ENCODE measurements around the gene MBNL3. TPM values are rescaled to one million over a fixed set of nuclear protein-coding genes. Genes with fewer than 3 reads are reported as not detected.

MBNL3 gene
- polyA plus RNA-seq, 1 of the 3 experiments (the other 2 are of a cell fraction) = 0.21 TPM

DNA sequence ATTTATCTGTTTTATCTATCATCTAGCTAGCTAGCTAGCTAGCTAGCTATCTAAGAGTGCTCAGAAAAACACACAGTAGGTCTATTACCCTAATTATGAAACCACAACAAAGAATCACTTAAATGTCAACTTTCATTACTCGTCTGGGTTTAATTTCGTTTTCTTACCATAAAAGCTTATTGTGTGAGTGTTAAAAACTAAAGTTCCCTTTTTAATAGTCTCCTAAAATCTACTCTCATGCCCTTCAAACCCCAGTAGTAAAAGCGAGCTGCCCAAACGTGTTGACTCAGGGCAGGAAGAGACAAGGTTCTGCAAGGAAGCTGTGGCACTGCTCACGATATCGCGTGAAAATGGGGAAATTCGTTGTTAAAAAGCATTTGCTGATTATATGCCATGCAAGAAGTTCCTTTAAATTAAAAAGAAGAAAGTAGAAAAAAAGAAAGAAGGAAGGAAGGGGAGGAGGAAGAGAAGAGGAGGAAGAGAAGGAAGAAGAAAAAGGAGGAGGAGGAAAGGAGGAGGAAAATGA, 595 bp downstream of the MBNL3 start:
- no peaks in the 10 kb centered on the region for H3K9me3 ChIP-seq
- H4K20me1 ChIP-seq (ENCODE audit: insufficient read depth) = no peaks in the 10 kb centered on the region
- no peaks in the 10 kb centered on the region; a peak in 2 of 4 replicates for H3K4me1 ChIP-seq (ENCODE audit: control insufficient read depth in 1 of 2, insufficient read depth in 2 of 2, low read depth in 1 of 2, low read length in 1 of 2)
- CTCF ChIA-PET = interaction anchor here (0.7 to 1.9 kb wide), 2 partner anchors 125 to 224 kb away, joined by 3 to 6 read pairs; no protein-coding TSS in a partner anchor
- H3K36me3 ChIP-seq (replicated peaks in 1 of 2; ENCODE audit: control insufficient read depth in 1 of 2, insufficient read depth in 2 of 2, low read length in 1 of 2) = no peaks in the 10 kb centered on the region
- no peak for DNase-seq
- no peak overlapping the region for H3K27ac ChIP-seq (ENCODE audit: low read depth in 2 of 2, low read length in 1 of 2)
- peaks cover 35% of the 10 kb centered on the region for H3K27me3 ChIP-seq (ENCODE audit: insufficient read depth)
- POLR2A ChIA-PET = interaction anchor here (0.6 kb wide), 1 partner anchor 180 kb away, joined by 3 read pairs; no protein-coding TSS in a partner anchor
- peak overlapping the region; percentile 60 for H3K4me2 ChIP-seq
- no peak for TF ChIP-seq NFIC (IDR thresholded peaks at IDR 0.05; ENCODE audit: borderline replicate concordance)
- TF ChIP-seq MAX (IDR thresholded peaks at IDR 0.05; ENCODE audit: low read depth) = no peak
- TF ChIP-seq YY1 (IDR thresholded peaks at IDR 0.05; ENCODE audit: low read depth) = no peak
- TF ChIP-seq JUND (IDR thresholded peaks at IDR 0.05) = no peak
- TF ChIP-seq ELF1 (IDR thresholded peaks at IDR 0.05) = no peak
- H3K9ac ChIP-seq = no peak overlapping the region
- WGBS (ENCODE audit: low lambda C conversion rate) = 40% methylated on average over 8 of the region's 8 CpGs
- no peaks in the 10 kb centered on the region for H3K9me2 ChIP-seq
- peak overlapping the region; percentile 71 for H2AFZ ChIP-seq (ENCODE audit: low read depth)
- H3K79me2 ChIP-seq (ENCODE audit: insufficient read depth) = no peaks in the 10 kb centered on the region
- H3K4me3 ChIP-seq (ENCODE audit: low read depth in 2 of 2, low read length in 1 of 2) = peak overlapping the region; percentile 51 to 58
- H3F3A ChIP-seq (replicated peaks; ENCODE audit: insufficient read depth) = no peaks in the 10 kb centered on the region

DNA sequence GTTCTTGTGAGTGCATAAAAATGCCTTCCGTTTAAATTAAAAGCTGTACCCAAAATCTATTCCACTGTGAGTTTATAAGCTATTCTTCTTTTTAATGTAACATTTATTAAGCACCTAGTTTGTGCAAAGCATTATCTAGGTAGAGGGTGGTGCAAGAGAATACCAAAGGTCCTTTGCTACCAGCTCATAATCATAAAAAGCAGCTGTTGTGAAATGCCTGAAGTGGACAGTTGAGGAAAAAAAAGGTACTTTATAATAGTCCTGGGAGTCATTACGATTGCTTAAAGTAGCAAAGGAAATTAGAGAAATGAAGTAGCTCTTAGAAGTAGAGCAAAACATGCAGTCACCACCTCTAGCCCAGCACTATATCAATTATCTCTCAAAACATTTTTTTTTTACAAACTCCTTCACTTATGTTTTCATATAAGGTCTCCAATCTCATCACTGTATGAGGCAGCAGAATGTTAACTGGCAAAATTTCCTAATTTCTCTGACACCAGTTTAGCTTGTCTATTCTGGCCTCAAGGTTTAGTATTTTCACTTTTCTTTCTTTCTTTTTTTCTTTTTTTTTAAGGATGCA, 2.1 kb downstream of the MBNL3 start:
- Histone ChIP-seq H3K27ac (ENCODE audit: low read depth in 2 of 2, low read length in 1 of 2) (no peak overlapping the region), H3K4me1 (ENCODE audit: control insufficient read depth in 1 of 2, insufficient read depth in 2 of 2, low read depth in 1 of 2, low read length in 1 of 2) (no peaks in the 10 kb centered on the region; a peak in 2 of 4 replicates), H3K9ac (no peak overlapping the region), H3K9me2 (no peaks in the 10 kb centered on the region), H3K79me2 (ENCODE audit: insufficient read depth) (no peaks in the 10 kb centered on the region), H3K4me3 (ENCODE audit: low read depth in 2 of 2, low read length in 1 of 2) (no peak overlapping the region), H3K9me3 (no peaks in the 10 kb centered on the region), H3K27me3 (ENCODE audit: insufficient read depth) (peaks cover 35% of the 10 kb centered on the region), H3F3A (replicated peaks; ENCODE audit: insufficient read depth) (no peaks in the 10 kb centered on the region), H2AFZ (ENCODE audit: low read depth) (no peak overlapping the region), H3K36me3 (replicated peaks in 1 of 2; ENCODE audit: control insufficient read depth in 1 of 2, insufficient read depth in 2 of 2, low read length in 1 of 2) (no peaks in the 10 kb centered on the region), H4K20me1 (ENCODE audit: insufficient read depth) (no peaks in the 10 kb centered on the region), H3K4me2 (no peak overlapping the region)
- no peak for TF ChIP-seq EZH2phosphoT487 (IDR thresholded peaks at IDR 0.05; ENCODE audit: borderline replicate concordance, low read depth)
- TF ChIP-seq RAD21 (IDR thresholded peaks at IDR 0.05; ENCODE audit: low read length) = no peak
- TF ChIP-seq RFX5 (IDR thresholded peaks at IDR 0.05; ENCODE audit: low read length) = no peak
- TF ChIP-seq, protein P1, sequence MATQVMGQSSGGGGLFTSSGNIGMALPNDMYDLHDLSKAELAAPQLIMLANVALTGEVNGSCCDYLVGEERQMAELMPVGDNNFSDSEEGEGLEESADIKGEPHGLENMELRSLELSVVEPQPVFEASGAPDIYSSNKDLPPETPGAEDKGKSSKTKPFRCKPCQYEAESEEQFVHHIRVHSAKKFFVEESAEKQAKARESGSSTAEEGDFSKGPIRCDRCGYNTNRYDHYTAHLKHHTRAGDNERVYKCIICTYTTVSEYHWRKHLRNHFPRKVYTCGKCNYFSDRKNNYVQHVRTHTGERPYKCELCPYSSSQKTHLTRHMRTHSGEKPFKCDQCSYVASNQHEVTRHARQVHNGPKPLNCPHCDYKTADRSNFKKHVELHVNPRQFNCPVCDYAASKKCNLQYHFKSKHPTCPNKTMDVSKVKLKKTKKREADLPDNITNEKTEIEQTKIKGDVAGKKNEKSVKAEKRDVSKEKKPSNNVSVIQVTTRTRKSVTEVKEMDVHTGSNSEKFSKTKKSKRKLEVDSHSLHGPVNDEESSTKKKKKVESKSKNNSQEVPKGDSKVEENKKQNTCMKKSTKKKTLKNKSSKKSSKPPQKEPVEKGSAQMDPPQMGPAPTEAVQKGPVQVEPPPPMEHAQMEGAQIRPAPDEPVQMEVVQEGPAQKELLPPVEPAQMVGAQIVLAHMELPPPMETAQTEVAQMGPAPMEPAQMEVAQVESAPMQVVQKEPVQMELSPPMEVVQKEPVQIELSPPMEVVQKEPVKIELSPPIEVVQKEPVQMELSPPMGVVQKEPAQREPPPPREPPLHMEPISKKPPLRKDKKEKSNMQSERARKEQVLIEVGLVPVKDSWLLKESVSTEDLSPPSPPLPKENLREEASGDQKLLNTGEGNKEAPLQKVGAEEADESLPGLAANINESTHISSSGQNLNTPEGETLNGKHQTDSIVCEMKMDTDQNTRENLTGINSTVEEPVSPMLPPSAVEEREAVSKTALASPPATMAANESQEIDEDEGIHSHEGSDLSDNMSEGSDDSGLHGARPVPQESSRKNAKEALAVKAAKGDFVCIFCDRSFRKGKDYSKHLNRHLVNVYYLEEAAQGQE (IDR thresholded peaks at IDR 0.05; ENCODE audit: low read depth, low read length) = no peak
- no peak for TF ChIP-seq NFIC (IDR thresholded peaks at IDR 0.05; ENCODE audit: borderline replicate concordance)
- no peak for TF ChIP-seq SIN3A (IDR thresholded peaks at IDR 0.05; ENCODE audit: borderline replicate concordance, low read depth, low read length)
- TF ChIP-seq RXRA (IDR thresholded peaks at IDR 0.05; ENCODE audit: borderline replicate concordance, low read depth) = no peak
- no peak for TF ChIP-seq ELF1 (IDR thresholded peaks at IDR 0.05)
- TF ChIP-seq RCOR1 (IDR thresholded peaks at IDR 0.05; ENCODE audit: low read length) = no peak
- TF ChIP-seq CHD2 (IDR thresholded peaks at IDR 0.05; ENCODE audit: low read length, partially characterized antibody) = no peak
- no peak for TF ChIP-seq GATA2 (CRISPR knock-in tag; IDR thresholded peaks at IDR 0.05)
- CTCF ChIA-PET = interaction anchor here (1.1 kb wide), 1 partner anchor 194 kb away, joined by 3 read pairs; no protein-coding TSS in a partner anchor
- no peak for DNase-seq
- POLR2A ChIA-PET = no interaction called here
- 38% methylated on average over 2 of the region's 2 CpGs for WGBS (ENCODE audit: low lambda C conversion rate)
